ENCODE results near the gene REELD1. TPM values are rescaled to one million over a fixed set of nuclear protein-coding genes. Genes with fewer than 3 reads are reported as not detected.

REELD1 gene
- total and polyA plus RNA-seq, 2 donors (not counting 3 experiments of a cell fraction or from before 2014, with no cell fraction given): not detected

- Histone ChIP-seq H3K36me3 (ENCODE audit: control insufficient read depth in 2 of 2, extremely low read depth in 1 of 2, insufficient read depth in 2 of 2, low read length in 2 of 2) (no peaks in the 10 kb centered on the region), H3K9me3 (replicated peaks; ENCODE audit: control insufficient read depth, insufficient read depth, low read length) (no peaks in the 10 kb centered on the region), H3K9ac (replicated peaks; ENCODE audit: extremely low read depth, insufficient read depth, low read length) (no peak overlapping the region), H3K9me1 (replicated peaks; ENCODE audit: control insufficient read depth, extremely low read depth, insufficient read depth, low read length) (no peaks in the 10 kb centered on the region), H3K4me3 (replicated peaks in 1 of 3; ENCODE audit: insufficient read depth in 1 of 3, low read depth in 1 of 3, low read length in 3 of 3) (no peak overlapping the region), H2AFZ (ENCODE audit: low read depth, low read length) (no peak overlapping the region), H4K20me1 (replicated peaks; ENCODE audit: control insufficient read depth, extremely low read depth, insufficient read depth, low read length) (no peaks in the 10 kb centered on the region), H3K27me3 (ENCODE audit: control insufficient read depth in 2 of 2, insufficient read depth in 2 of 2, low read length in 2 of 2) (peaks cover 0 to 16% of the 10 kb centered on the region in 2 experiments), H3K4me1 (ENCODE audit: control insufficient read depth, extremely low read depth, insufficient read depth, low read length) (no peaks in the 10 kb centered on the region), H3K4me2 (ENCODE audit: insufficient read depth, low read length) (no peak overlapping the region), H3K79me2 (ENCODE audit: control insufficient read depth, insufficient read depth, low read length) (no peaks in the 10 kb centered on the region), H3K27ac (ENCODE audit: insufficient read depth, low read depth, low read length) (no peak overlapping the region)
- DNase-seq (ENCODE audit: low read depth, low spot score): no peak
- intact Hi-C loops (cut with micrococcal nuclease) (no loop called here), dilution Hi-C loops (cut with MboI; ENCODE audit: extremely low pct_ligation_motif_present, low sequenced_read_pairs) (no loop called here)
- CTCF ChIA-PET: no interaction called here
- TF ChIP-seq MYC (IDR thresholded peaks at IDR 0.05; ENCODE audit: low read depth, low read length) (no peak), POLR2AphosphoS5 (IDR thresholded peaks at IDR 0.05; ENCODE audit: insufficient read depth, low read depth, low read length) (no peak), JUN (IDR thresholded peaks at IDR 0.05; ENCODE audit: borderline replicate concordance, insufficient read depth, insufficient read length, low read depth) (no peak), FOS (IDR thresholded peaks at IDR 0.05; ENCODE audit: borderline replicate concordance, insufficient read depth, low read length) (no peak), POLR2A (IDR thresholded peaks at IDR 0.05; ENCODE audit: low read depth, low read length) (no peak), GATA2 (IDR thresholded peaks at IDR 0.05; ENCODE audit: insufficient read depth, insufficient read length, low read depth, low read length) (no peak), EZH2 (IDR thresholded peaks at IDR 0.05; ENCODE audit: borderline replicate concordance, low read depth, low read length, severe bottlenecking) (no peak)
- TF ChIP-seq, protein P1, sequence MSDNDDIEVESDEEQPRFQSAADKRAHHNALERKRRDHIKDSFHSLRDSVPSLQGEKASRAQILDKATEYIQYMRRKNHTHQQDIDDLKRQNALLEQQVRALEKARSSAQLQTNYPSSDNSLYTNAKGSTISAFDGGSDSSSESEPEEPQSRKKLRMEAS (IDR thresholded peaks at IDR 0.05; ENCODE audit: insufficient read depth, insufficient read length): no peak
- TF ChIP-seq, protein P2, sequence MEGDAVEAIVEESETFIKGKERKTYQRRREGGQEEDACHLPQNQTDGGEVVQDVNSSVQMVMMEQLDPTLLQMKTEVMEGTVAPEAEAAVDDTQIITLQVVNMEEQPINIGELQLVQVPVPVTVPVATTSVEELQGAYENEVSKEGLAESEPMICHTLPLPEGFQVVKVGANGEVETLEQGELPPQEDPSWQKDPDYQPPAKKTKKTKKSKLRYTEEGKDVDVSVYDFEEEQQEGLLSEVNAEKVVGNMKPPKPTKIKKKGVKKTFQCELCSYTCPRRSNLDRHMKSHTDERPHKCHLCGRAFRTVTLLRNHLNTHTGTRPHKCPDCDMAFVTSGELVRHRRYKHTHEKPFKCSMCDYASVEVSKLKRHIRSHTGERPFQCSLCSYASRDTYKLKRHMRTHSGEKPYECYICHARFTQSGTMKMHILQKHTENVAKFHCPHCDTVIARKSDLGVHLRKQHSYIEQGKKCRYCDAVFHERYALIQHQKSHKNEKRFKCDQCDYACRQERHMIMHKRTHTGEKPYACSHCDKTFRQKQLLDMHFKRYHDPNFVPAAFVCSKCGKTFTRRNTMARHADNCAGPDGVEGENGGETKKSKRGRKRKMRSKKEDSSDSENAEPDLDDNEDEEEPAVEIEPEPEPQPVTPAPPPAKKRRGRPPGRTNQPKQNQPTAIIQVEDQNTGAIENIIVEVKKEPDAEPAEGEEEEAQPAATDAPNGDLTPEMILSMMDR (IDR thresholded peaks at IDR 0.05; ENCODE audit: extremely low read depth in 1 of 2, insufficient read depth in 1 of 2, low read depth in 1 of 2, low read length in 2 of 2): no peak
- FAIRE-seq: no peak
- POLR2A ChIA-PET: no interaction called here
- no TSS peak for BruUV-seq (replicated peaks)
Measured at GRCh38 chr4:146207410-146207809, 6.9 kb upstream of the REELD1 start.

All from endothelial cell of umbilical vein (primary cell).